ENCODE measurements around the gene PDCD1. TPM values are rescaled to one million over a fixed set of nuclear protein-coding genes. Genes with fewer than 3 reads are reported as not detected.
"Not testable (repeated sequence)": the region's sequence is repeated elsewhere in the genome, so short reads cannot be mapped to it uniquely, and the experiment has no call there.

The PDCD1 gene
- total RNA-seq, 1 donor from 2014 or later: 3.3 TPM

GRCh38 chr2:241834527-241835210, 24.0 kb downstream of the PDCD1 start:
- Histone ChIP-seq H3K27me3 (ENCODE audit: low read depth) (no peaks in the 10 kb centered on the region), H3K4me1 (no peaks in the 10 kb centered on the region), H3K9me3 (replicated peaks) (no peaks in the 10 kb centered on the region), H3K4me3 (no peak overlapping the region), H3K27ac (replicated peaks) (no peak overlapping the region), H3K36me3 (no peaks in the 10 kb centered on the region)
- no peak for DNase-seq
- TF ChIP-seq, protein P1, sequence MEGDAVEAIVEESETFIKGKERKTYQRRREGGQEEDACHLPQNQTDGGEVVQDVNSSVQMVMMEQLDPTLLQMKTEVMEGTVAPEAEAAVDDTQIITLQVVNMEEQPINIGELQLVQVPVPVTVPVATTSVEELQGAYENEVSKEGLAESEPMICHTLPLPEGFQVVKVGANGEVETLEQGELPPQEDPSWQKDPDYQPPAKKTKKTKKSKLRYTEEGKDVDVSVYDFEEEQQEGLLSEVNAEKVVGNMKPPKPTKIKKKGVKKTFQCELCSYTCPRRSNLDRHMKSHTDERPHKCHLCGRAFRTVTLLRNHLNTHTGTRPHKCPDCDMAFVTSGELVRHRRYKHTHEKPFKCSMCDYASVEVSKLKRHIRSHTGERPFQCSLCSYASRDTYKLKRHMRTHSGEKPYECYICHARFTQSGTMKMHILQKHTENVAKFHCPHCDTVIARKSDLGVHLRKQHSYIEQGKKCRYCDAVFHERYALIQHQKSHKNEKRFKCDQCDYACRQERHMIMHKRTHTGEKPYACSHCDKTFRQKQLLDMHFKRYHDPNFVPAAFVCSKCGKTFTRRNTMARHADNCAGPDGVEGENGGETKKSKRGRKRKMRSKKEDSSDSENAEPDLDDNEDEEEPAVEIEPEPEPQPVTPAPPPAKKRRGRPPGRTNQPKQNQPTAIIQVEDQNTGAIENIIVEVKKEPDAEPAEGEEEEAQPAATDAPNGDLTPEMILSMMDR (IDR thresholded peaks at IDR 0.05; ENCODE audit: borderline replicate concordance): no peak
- intact Hi-C loops (cut with micrococcal nuclease): no loop called here

- DNase-seq; H3K4me1 ChIP-seq; H3K4me3 ChIP-seq; intact Hi-C loops (cut with micrococcal nuclease); H3K36me3 ChIP-seq; H3K27me3 ChIP-seq (ENCODE audit: low read depth); H3K27ac ChIP-seq (replicated peaks); H3K9me3 ChIP-seq (replicated peaks): not testable (repeated sequence)
These were observed 24.8 kb downstream of the PDCD1 start for GRCh38 chr2:241833756-241834526.

GRCh38 chr2:241833101-241833663, 25.5 kb downstream of the PDCD1 start:
- intact Hi-C loops (cut with micrococcal nuclease): no loop called here
- DNase-seq: no peak

DNA sequence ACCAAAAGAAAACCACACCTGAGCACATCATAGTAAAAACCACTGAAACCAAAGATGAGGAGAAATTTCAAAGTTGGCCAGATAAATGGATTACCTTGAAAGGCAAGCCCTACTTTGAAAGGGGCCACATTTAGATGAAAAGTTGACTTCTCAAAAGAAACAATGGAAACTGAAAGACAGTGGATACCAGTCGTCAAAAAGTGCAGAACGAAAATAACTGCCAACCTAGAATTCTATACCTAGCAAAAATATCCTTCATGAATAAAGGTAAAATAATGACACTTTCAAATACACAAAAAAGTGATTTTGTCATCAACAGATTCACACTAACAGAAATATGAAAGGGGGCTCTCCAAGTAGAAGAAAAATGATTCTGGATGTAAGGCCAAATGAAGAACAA, 31.3 kb downstream of the PDCD1 start:
- Histone ChIP-seq H3K4me3 (no peak overlapping the region), H3K27ac (replicated peaks) (no peak overlapping the region), H3K9me3 (replicated peaks) (peaks cover 17% of the 10 kb centered on the region), H3K4me1 (no peaks in the 10 kb centered on the region), H3K36me3 (no peaks in the 10 kb centered on the region), H3K27me3 (ENCODE audit: low read depth) (peaks cover 14% of the 10 kb centered on the region)
- intact Hi-C loops (cut with micrococcal nuclease): no loop called here
- no peak for DNase-seq
- TF ChIP-seq, protein P1 (IDR thresholded peaks at IDR 0.05; ENCODE audit: borderline replicate concordance): no peak

More at GRCh38 chr2:241833101-241833663, 25.5 kb downstream of the PDCD1 start:
- Histone ChIP-seq H3K27me3 (ENCODE audit: low read depth) (no peaks in the 10 kb centered on the region), H3K9me3 (replicated peaks) (no peaks in the 10 kb centered on the region), H3K36me3 (no peaks in the 10 kb centered on the region), H3K27ac (replicated peaks) (no peak overlapping the region), H3K4me3 (no peak overlapping the region), H3K4me1 (no peaks in the 10 kb centered on the region)
- TF ChIP-seq, protein P1 (IDR thresholded peaks at IDR 0.05; ENCODE audit: borderline replicate concordance): no peak

- H3K4me3 ChIP-seq; H3K4me1 ChIP-seq; intact Hi-C loops (cut with micrococcal nuclease); H3K27ac ChIP-seq (replicated peaks); H3K36me3 ChIP-seq; DNase-seq: not testable (repeated sequence)
- Histone ChIP-seq H3K27me3 (ENCODE audit: low read depth) (peaks cover 22% of the 10 kb centered on the region), H3K9me3 (replicated peaks) (peaks cover 17% of the 10 kb centered on the region)
These were observed 34.9 kb downstream of the PDCD1 start for GRCh38 chr2:241823531-241824437.

GRCh38 chr2:241822264-241822623, 36.5 kb downstream of the PDCD1 start:
- H3K4me3 ChIP-seq: peak overlapping the region; percentile 32
- intact Hi-C loops (cut with micrococcal nuclease): no loop called here
- TF ChIP-seq, protein P1 (IDR thresholded peaks at IDR 0.05; ENCODE audit: borderline replicate concordance): no peak
- peaks cover 3% of the 10 kb centered on the region for H3K4me1 ChIP-seq
- H3K27me3 ChIP-seq (ENCODE audit: low read depth): peaks cover 21% of the 10 kb centered on the region
- peaks cover 8% of the 10 kb centered on the region for H3K9me3 ChIP-seq (replicated peaks)
- H3K36me3 ChIP-seq: no peaks in the 10 kb centered on the region
- no peak for DNase-seq
- no peak overlapping the region for H3K27ac ChIP-seq (replicated peaks)
